Measurements from ENCODE around the gene SCARF2.

GRCh38 chr22:20442485-20443284 lies 5.1 kb upstream of the SCARF2 start:
- no peak for TF ChIP-seq CTCF (IDR thresholded peaks at IDR 0.05; ENCODE audit: low read depth, low read length)
- TF ChIP-seq POLR2A (IDR thresholded peaks at IDR 0.05; ENCODE audit: extremely low read depth, insufficient read length), result no peak
- no peak for TF ChIP-seq MYC (IDR thresholded peaks at IDR 0.05; ENCODE audit: low read depth, low read length)
- TF ChIP-seq, protein P1, sequence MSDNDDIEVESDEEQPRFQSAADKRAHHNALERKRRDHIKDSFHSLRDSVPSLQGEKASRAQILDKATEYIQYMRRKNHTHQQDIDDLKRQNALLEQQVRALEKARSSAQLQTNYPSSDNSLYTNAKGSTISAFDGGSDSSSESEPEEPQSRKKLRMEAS (IDR thresholded peaks at IDR 0.05; ENCODE audit: low read depth, low read length), result no peak
